IPS DF 19.7 (cell line): Measurements from ENCODE around the gene RTCA.
"Not testable (repeated sequence)": the region's sequence is repeated elsewhere in the genome, so short reads cannot be mapped to it uniquely, and the experiment has no call there.

Source experiments
- DNase-seq: peaks from one replicate; pipeline ENCODE4 v3.0.0-alpha.2; 2013; ENCODE audit warnings: low read depth, low spot score

The RTCA gene

GRCh38 chr1:100258427-100258826 is 7.6 kb upstream of the RTCA start:
- DNase-seq = not testable (repeated sequence)

DNA sequence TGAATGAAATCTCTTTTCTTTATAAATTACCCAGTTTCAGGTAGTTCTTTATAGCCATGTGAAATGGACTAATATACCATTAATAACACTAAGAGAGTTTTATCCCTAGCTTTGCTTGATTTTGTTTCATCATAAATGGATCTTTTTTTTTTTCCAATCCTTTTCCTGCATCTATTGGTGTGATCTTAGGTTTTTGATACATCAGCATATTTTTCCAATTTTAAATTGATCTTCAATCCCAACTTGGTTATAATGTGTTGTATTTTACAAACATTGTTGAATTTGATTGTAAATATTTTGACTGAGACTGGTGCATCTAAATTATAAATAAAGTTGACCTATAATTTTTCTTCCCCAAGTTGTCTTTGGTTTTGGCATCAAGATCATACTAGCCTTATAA is 4.3 kb upstream of the RTCA start:
- DNase-seq = no peak

- DNase-seq = not testable (repeated sequence)
Measured at GRCh38 chr1:100264081-100264480, 1.9 kb upstream of the RTCA start.

GRCh38 chr1:100265562-100265930 is 470 bp upstream of the RTCA start:
- DNase-seq = no peak

DNA sequence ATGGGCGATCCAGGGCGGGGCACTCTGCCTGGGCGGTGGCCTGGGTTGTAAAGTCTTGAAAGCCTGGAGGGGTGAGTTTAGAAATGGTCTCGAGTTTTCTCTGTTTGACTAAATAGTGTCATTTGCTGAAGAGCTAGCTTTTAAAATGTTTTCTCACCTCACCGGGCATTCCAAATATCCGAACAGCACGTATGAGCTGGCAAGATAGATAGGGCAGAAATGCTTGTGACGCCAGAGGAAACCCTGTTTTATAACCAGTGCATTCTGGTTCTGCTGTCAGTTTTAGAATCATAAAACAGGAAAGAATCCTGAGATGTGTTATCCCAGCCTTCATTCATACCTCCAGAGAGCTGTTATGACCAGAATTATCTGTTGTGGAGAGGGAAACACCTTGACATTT is 725 bp downstream of the RTCA start:
- DNase-seq = no peak

- no peak for DNase-seq
Measured at GRCh38 chr1:100267284-100267683, 1.3 kb downstream of the RTCA start.

DNA sequence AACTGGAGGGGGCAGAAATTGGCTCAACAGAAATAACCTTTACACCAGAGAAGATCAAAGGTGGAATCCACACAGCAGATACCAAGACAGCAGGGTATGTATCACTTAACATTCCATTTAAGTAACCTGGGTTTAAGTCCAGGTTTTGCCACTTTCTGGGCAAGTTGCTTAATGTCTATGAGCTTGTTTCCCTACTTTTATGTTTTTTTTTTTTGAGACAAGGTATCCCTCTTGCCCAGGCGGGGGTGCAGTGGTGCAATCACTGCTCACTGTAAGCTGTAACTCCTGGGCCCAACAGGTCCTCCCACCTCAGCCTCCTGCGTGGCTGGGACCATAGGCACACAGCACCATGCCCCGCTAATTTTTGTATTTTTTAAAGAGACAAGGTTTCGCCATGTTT is 2.2 kb downstream of the RTCA start:
- no peak for DNase-seq

DNA sequence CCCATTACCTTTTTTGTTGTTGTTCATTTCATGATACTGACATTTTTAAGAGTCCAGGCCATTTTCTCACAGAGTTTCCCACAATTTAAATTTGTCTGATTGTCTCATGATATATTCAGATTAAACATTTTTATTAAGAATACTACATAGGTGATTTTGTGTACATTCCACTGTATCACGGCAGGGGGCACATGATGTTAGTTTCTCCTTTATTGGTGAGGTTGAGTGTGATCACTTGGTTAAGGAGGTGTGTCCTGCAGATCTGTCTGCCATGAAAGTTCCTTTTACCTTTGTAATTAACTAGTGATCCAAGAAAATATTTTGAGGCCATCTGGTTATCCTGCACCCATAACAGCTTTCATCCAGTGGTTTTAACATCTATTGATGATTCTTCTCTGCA is 11.8 kb downstream of the RTCA start:
- DNase-seq = no peak

- DNase-seq = no peak
Measured at GRCh38 chr1:100279358-100279923, 13.4 kb downstream of the RTCA start.

DNA sequence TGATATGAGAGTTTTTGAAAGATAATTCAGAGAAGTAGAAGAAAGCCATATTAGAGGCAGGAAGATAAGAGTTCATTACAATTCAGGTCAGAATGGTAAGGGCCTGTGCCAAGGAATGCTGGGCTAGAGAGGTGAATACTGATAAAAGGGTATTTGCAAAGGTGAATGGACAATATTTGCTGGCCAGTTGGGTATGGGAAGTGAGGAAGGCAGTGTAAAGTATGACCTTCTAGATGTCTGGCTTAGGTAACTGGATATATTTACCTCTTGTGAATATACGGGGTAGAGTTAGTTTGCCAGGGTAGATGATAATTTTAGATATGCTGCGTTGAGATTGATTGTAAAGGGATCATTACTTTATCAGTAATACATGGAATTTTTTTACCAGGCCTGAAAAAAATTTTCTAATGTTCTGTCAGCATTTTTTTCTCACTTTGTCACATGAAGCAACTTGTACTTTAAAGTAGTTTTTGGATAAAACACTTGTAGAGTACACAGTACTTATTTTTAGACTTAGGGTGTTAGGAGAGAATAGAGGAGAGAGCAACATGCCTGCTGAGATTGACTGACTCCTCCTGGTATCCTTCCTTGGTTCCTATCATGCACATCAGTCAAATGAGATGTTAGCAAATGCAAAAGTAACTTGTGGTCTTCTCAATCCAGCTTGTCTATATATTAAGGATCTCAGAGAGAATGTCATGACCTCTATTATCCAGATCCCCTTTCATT is 14.1 kb downstream of the RTCA start:
- DNase-seq = no peak

GRCh38 chr1:100284591-100284990 is 18.6 kb downstream of the RTCA start:
- no peak for DNase-seq

DNA sequence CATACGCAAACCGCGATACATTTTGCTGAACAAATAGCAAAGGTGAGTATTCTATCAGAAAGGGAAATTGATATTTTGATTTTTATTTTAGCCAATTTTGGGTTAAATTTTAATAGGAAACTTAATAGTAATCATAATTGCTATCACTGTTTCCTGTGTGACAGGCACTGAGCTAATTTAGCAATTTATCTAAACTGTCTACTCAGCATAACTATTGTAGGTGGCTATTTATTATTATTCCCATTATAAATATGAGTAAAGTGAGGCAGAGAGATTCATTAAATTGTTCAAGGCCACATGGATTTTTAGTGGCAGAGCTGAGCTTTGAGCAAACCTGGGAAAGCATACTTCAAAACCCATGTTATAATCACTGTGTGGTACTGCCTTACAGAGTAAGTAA is 21.1 kb downstream of the RTCA start:
- DNase-seq = no peak

DNA sequence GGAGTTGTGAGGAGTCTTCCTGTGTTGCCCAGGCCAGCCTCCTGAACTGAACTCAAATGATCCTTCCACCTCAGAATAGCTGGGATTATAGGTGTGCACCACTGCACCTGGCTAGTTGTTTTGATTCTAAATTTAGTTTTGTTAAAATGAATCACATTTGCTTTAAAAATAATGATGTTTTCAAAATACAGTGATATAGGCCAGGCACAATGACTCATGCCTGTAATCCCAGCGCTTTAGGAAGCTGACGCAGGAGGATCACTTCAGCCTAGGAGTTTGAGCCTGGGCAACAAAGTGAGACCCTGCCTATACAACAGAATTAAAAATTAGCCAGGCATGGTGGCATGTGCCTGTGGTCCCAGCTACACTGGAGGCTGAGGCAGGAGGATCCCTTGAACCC is 24.3 kb downstream of the RTCA start:
- DNase-seq = no peak

- DNase-seq = no peak
Measured at GRCh38 chr1:100292711-100293110, 26.7 kb downstream of the RTCA start.

DNA sequence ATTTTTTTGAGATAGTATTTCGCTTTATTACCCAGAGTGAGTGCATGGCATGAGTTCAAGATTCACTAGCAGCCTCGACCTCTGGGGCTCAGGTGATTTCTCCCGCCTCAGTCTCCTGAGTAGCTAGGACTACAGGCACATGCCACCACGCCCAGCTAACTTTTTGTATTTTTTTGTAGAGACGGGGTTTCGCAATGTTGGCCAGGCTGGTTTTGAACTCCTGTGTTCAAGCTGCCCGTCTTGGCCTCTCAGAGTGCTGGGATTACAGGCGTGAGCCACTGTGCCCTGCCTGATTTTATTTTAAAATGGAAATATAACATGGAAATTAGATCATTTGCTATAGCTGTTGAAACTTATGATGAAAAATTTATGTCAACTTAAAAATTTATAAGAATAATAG is 30.1 kb downstream of the RTCA start:
- no peak for DNase-seq

GRCh38 chr1:100296997-100297396 is 31.0 kb downstream of the RTCA start:
- not testable (repeated sequence) for DNase-seq

- no peak for DNase-seq
Measured at GRCh38 chr1:100298512-100298911, 32.5 kb downstream of the RTCA start.

- no peak for DNase-seq
Measured at GRCh38 chr1:100299521-100300222, 33.7 kb downstream of the RTCA start.

GRCh38 chr1:100300691-100301090 is 34.7 kb downstream of the RTCA start:
- no peak for DNase-seq

DNA sequence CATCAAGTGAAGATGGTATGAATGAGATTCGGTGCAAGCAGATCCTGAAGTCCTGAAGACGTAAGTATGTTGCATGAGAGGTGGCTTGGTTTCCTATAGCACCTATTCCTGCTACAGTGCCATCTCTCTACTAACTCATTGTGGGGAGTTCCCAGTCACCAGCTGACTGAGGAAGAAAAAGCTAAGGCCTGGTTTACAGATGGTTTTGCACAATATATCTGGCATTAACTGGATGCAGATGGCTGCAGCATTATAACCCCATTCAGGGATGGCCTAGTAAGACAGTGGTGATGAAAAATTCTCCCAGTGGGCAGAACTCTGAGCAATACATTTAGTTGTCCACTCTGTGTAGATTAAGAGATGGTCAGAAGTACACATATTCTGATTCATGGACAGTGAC is 36.7 kb downstream of the RTCA start:
- DNase-seq = no peak

DNA sequence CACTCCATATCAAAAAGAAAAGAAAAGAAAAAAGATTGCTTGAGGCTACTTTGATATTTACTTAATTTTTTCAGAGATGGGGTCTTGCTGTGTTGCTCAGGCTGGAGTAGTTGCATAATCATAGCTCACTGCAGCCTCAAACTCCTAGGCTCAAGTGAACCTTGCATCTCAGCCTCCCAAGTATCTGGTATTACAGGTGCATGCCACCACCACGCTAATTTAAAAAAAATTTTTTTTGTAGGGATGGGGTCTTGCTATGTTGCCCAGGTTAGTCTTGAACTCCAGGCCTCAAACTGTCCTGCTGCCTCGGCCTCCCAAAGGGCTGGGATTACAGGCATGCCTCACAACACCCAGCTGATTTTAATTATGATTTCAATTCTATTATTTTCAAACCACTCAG is 38.2 kb downstream of the RTCA start:
- no peak for DNase-seq

GRCh38 chr1:100304921-100305320 is 38.9 kb downstream of the RTCA start:
- peak; percentile 50 for DNase-seq

DNA sequence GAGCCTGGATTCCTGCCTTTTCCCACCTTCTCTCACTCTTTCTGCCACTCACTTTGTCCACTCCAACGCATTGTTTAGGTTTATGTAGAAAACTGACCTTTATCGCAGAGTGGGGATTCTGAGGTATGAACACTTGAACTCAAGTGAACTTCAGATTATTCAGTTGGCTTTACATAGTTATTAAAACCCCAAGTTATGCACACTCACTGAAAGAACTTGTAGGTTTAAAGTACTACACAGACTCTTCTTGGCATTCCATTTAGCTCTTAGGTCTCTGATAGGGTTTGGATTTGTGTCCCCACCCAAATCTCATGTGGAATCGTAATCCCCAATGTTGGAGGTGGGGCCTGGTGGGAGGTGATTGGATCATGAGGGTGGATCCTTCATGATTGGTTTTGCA is 39.9 kb downstream of the RTCA start:
- no peak for DNase-seq
